ENCODE results near the gene MED29. TPM values are rescaled to one million over a fixed set of nuclear protein-coding genes. Genes with fewer than 3 reads are reported as not detected.

Gene MED29
- total and polyA plus RNA-seq, 2 of the 13 experiments (the other 11 are each of a cell fraction or from before 2014, with no cell fraction given): 14.0 to 19.7 TPM

DNA sequence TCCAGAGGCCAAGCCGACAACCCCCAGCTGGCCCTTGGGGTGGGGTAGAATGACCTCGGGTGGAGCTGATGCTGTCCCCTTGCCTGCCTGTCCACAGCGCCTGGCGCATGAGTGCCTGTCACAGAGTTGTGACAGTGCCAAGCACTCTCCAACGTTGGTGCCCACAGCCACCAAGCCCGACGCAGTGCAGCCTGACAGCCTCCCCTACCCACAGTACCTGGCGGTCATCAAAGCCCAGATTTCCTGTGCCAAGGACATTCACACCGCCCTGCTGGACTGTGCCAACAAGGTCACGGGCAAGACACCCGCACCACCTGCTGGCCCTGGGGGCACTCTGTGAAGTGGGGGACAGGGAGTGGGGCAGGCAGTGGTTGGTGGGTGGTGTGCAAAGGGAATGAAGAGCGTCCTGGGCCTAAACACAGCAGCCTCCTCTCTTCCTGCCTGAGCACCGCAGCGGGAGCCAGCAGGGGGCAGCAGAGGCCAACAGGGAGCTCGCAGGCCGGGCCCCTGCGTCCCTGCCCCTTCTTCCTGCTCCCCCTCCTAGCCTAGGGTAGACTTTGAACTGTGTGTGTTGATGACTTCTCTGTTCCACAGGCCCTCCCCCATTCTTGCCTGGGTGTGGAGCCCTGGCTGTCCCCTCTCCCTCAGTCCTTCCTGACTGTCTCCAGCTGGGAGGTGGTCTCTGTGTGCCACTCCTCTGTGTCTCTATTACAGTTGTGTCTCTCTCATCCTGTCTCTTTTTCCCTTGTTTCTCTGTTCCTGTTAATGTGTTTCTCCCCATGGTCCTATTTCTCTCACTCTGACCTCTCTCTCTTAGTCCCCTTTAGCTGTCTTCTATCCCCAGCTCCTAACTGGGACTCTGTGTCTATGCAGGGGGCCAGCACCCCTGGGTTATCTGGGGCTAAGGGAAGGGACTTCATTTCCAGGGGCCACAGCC, 6.5 kb downstream of the MED29 start (continued):
- TF ChIP-seq, protein P1, sequence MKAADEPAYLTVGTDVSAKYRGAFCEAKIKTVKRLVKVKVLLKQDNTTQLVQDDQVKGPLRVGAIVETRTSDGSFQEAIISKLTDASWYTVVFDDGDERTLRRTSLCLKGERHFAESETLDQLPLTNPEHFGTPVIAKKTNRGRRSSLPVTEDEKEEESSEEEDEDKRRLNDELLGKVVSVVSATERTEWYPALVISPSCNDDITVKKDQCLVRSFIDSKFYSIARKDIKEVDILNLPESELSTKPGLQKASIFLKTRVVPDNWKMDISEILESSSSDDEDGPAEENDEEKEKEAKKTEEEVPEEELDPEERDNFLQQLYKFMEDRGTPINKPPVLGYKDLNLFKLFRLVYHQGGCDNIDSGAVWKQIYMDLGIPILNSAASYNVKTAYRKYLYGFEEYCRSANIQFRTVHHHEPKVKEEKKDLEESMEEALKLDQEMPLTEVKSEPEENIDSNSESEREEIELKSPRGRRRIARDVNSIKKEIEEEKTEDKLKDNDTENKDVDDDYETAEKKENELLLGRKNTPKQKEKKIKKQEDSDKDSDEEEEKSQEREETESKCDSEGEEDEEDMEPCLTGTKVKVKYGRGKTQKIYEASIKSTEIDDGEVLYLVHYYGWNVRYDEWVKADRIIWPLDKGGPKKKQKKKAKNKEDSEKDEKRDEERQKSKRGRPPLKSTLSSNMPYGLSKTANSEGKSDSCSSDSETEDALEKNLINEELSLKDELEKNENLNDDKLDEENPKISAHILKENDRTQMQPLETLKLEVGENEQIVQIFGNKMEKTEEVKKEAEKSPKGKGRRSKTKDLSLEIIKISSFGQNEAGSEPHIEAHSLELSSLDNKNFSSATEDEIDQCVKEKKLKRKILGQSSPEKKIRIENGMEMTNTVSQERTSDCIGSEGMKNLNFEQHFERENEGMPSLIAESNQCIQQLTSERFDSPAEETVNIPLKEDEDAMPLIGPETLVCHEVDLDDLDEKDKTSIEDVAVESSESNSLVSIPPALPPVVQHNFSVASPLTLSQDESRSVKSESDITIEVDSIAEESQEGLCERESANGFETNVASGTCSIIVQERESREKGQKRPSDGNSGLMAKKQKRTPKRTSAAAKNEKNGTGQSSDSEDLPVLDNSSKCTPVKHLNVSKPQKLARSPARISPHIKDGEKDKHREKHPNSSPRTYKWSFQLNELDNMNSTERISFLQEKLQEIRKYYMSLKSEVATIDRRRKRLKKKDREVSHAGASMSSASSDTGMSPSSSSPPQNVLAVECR (CRISPR knock-in tag; IDR thresholded peaks at IDR 0.05; ENCODE audit: borderline replicate concordance): peak; percentile 85
- TF ChIP-seq, protein P2, sequence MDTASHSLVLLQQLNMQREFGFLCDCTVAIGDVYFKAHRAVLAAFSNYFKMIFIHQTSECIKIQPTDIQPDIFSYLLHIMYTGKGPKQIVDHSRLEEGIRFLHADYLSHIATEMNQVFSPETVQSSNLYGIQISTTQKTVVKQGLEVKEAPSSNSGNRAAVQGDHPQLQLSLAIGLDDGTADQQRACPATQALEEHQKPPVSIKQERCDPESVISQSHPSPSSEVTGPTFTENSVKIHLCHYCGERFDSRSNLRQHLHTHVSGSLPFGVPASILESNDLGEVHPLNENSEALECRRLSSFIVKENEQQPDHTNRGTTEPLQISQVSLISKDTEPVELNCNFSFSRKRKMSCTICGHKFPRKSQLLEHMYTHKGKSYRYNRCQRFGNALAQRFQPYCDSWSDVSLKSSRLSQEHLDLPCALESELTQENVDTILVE (CRISPR knock-in tag; IDR thresholded peaks at IDR 0.05): peak; percentile 86
- TF ChIP-seq SMC3 (IDR thresholded peaks at IDR 0.05; ENCODE audit: low read length) (peak; percentile 84), ZNF335 (CRISPR knock-in tag; IDR thresholded peaks at IDR 0.05) (peak; percentile 74; the same call in 1 of the 2 replicates), ZZZ3 (CRISPR knock-in tag; IDR thresholded peaks at IDR 0.05; ENCODE audit: borderline replicate concordance) (no peak), ZNF839 (CRISPR knock-in tag; IDR thresholded peaks at IDR 0.05; ENCODE audit: borderline replicate concordance) (no peak), ZNF234 (CRISPR knock-in tag; conservative IDR thresholded peaks at IDR 0.05) (no peak), ZNF329 (CRISPR knock-in tag; IDR thresholded peaks at IDR 0.05; ENCODE audit: low read depth) (no peak)
- TF ChIP-seq, protein P3, sequence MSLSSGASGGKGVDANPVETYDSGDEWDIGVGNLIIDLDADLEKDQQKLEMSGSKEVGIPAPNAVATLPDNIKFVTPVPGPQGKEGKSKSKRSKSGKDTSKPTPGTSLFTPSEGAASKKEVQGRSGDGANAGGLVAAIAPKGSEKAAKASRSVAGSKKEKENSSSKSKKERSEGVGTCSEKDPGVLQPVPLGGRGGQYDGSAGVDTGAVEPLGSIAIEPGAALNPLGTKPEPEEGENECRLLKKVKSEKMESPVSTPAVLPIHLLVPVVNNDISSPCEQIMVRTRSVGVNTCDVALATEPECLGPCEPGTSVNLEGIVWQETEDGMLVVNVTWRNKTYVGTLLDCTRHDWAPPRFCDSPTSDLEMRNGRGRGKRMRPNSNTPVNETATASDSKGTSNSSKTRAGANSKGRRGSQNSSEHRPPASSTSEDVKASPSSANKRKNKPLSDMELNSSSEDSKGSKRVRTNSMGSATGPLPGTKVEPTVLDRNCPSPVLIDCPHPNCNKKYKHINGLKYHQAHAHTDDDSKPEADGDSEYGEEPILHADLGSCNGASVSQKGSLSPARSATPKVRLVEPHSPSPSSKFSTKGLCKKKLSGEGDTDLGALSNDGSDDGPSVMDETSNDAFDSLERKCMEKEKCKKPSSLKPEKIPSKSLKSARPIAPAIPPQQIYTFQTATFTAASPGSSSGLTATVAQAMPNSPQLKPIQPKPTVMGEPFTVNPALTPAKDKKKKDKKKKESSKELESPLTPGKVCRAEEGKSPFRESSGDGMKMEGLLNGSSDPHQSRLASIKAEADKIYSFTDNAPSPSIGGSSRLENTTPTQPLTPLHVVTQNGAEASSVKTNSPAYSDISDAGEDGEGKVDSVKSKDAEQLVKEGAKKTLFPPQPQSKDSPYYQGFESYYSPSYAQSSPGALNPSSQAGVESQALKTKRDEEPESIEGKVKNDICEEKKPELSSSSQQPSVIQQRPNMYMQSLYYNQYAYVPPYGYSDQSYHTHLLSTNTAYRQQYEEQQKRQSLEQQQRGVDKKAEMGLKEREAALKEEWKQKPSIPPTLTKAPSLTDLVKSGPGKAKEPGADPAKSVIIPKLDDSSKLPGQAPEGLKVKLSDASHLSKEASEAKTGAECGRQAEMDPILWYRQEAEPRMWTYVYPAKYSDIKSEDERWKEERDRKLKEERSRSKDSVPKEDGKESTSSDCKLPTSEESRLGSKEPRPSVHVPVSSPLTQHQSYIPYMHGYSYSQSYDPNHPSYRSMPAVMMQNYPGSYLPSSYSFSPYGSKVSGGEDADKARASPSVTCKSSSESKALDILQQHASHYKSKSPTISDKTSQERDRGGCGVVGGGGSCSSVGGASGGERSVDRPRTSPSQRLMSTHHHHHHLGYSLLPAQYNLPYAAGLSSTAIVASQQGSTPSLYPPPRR (CRISPR knock-in tag; IDR thresholded peaks at IDR 0.05; ENCODE audit: borderline replicate concordance): peak; percentile 69; the same call in 1 of the 2 replicates
- TF ChIP-seq, protein P4, sequence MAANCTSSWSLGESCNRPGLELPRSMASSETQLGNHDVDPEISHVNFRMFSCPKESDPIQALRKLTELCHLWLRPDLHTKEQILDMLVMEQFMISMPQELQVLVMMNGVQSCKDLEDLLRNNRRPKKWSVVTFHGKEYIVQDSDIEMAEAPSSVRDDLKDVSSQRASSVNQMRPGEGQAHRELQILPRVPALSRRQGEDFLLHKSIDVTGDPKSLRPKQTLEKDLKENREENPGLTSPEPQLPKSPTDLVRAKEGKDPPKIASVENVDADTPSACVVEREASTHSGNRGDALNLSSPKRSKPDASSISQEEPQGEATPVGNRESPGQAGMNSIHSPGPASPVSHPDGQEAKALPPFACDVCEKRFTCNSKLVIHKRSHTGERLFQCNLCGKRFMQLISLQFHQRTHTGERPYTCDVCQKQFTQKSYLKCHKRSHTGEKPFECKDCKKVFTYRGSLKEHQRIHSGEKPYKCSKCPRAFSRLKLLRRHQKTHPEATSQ (CRISPR knock-in tag; IDR thresholded peaks at IDR 0.05; ENCODE audit: borderline replicate concordance): no peak
- TF ChIP-seq, protein P5, sequence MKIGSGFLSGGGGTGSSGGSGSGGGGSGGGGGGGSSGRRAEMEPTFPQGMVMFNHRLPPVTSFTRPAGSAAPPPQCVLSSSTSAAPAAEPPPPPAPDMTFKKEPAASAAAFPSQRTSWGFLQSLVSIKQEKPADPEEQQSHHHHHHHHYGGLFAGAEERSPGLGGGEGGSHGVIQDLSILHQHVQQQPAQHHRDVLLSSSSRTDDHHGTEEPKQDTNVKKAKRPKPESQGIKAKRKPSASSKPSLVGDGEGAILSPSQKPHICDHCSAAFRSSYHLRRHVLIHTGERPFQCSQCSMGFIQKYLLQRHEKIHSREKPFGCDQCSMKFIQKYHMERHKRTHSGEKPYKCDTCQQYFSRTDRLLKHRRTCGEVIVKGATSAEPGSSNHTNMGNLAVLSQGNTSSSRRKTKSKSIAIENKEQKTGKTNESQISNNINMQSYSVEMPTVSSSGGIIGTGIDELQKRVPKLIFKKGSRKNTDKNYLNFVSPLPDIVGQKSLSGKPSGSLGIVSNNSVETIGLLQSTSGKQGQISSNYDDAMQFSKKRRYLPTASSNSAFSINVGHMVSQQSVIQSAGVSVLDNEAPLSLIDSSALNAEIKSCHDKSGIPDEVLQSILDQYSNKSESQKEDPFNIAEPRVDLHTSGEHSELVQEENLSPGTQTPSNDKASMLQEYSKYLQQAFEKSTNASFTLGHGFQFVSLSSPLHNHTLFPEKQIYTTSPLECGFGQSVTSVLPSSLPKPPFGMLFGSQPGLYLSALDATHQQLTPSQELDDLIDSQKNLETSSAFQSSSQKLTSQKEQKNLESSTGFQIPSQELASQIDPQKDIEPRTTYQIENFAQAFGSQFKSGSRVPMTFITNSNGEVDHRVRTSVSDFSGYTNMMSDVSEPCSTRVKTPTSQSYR (CRISPR knock-in tag; IDR thresholded peaks at IDR 0.05; ENCODE audit: borderline replicate concordance): peak; percentile 98

Measured in HepG2 (cell line).